Activated CD8-positive, alpha-beta T cell treated with anti-CD3 and anti-CD28 coated beads for 36 hours (primary cell): ENCODE data around the gene RNF151. TPM values are rescaled to one million over a fixed set of nuclear protein-coding genes. Genes with fewer than 3 reads are reported as not detected.

Experiments
- ATAC-seq: fragments of 200-7000 bp; cut with Tn5 transposase; one replicate; pipeline ENCODE4 v1.10.0; 2021; ENCODE audit warnings: mild to moderate bottlenecking, moderate library complexity
- CTCF ChIA-PET: fragments of 350-600 bp; sonication (Branson Sonifier 250); formaldehyde crosslinking; loops from one replicate; lab custom pipeline; 2021; ENCODE audit warnings: antibody characterized with exemption; lab: Charles Lee
- POLR2A ChIA-PET: fragments of 350-600 bp; sonication (Branson Sonifier 250); formaldehyde crosslinking; loops from one replicate; lab custom pipeline; 2021; ENCODE audit warnings: antibody characterized with exemption; lab: Charles Lee
- DNase-seq: peaks from one replicate; pipeline ENCODE4 v3.0.0-alpha.2; 2020
- H3K27ac Mint-ChIP-seq: one replicate; pipeline ENCODE4 v1.8.0; 2021; ENCODE audit warnings: mild to moderate bottlenecking, mixed read lengths
- H3K27me3 Mint-ChIP-seq: one replicate; pipeline ENCODE4 v1.8.0; 2021; ENCODE audit warnings: mixed read lengths
- H3K36me3 Mint-ChIP-seq: one replicate; pipeline ENCODE4 v1.8.0; 2021; ENCODE audit warnings: low read depth, mixed read lengths
- H3K4me1 Mint-ChIP-seq: one replicate; pipeline ENCODE4 v1.8.0; 2021; ENCODE audit warnings: low read depth, mixed read lengths
- H3K4me3 Mint-ChIP-seq: one replicate; pipeline ENCODE4 v1.8.0; 2021; ENCODE audit warnings: mild to moderate bottlenecking, moderate library complexity, mixed read lengths
- H3K9me3 Mint-ChIP-seq: one replicate; pipeline ENCODE4 v1.8.0; 2021; ENCODE audit warnings: mixed read lengths
- CTCF ChIP-seq: fragments of 200-600 bp; IDR thresholded peaks from one replicate; pipeline ENCODE4 v1.8.0; 2022; ENCODE audit warnings: antibody characterized with exemption, mild to moderate bottlenecking
- intact Hi-C: fragments of 100-400 bp; cut with micrococcal nuclease; formaldehyde crosslinking; loops from one replicate; pipeline ENCODE4 v1.10.0; 2022
- total RNA-seq, 2 experiments: library from RNA; stranded (reverse); gene quantifications; one replicate each; pipeline ENCODE4 v1.2.3, GENCODE V29; 2021

Gene RNF151
- total RNA-seq, 2 experiments from 2014 or later, result not detected

GRCh38 chr16:1978476-1979120 lies 11.9 kb downstream of the RNF151 start:
- no peak for DNase-seq
- intact Hi-C loops, result no loop called here
- Mint-ChIP-seq H3K27me3 (peaks cover 29% of the 10 kb centered on the region), H3K36me3 (peaks cover 34% of the 10 kb centered on the region), H3K27ac (no peak overlapping the region), H3K4me3 (no peak overlapping the region), H3K9me3 (no peaks in the 10 kb centered on the region), H3K4me1 (peaks cover 15% of the 10 kb centered on the region)
- ChIA-PET CTCF (no interaction called here), POLR2A (interaction anchor here (0.7 to 29.2 kb wide), 4 partner anchors 9 to 17 kb away, joined by 3 to 505 read pairs (median 12); partner anchors contain the start of genes NDUFB10, RNF151, RPS2 and TBL3)
- no peak for ATAC-seq
- TF ChIP-seq CTCF, result no peak

GRCh38 chr16:1979271-1980029 lies 12.8 kb downstream of the RNF151 start:
- Mint-ChIP-seq H3K4me3 (no peak overlapping the region), H3K9me3 (no peaks in the 10 kb centered on the region), H3K27me3 (peaks cover 29% of the 10 kb centered on the region), H3K27ac (no peak overlapping the region), H3K36me3 (peaks cover 28% of the 10 kb centered on the region), H3K4me1 (peaks cover 13% of the 10 kb centered on the region)
- intact Hi-C loops, result no loop called here
- ChIA-PET CTCF (no interaction called here), POLR2A (interaction anchor here (2.4 to 29.2 kb wide), 4 partner anchors 11 to 175 kb away, joined by 8 to 505 read pairs (median 14); partner anchors contain the start of genes NDUFB10, RNF151, RPS2 and SYNGR3)
- DNase-seq, result peak; percentile 52
- no peak for ATAC-seq
- no peak for TF ChIP-seq CTCF

GRCh38 chr16:1980030-1980769 lies 13.5 kb downstream of the RNF151 start:
- intact Hi-C loops, result no loop called here
- DNase-seq, result peak; percentile 31
- peaks cover 18% of the 10 kb centered on the region for H3K4me1 Mint-ChIP-seq
- H3K27ac Mint-ChIP-seq, result no peak overlapping the region
- no peak overlapping the region for H3K4me3 Mint-ChIP-seq
- POLR2A ChIA-PET, result interaction anchor here (1.1 to 29.2 kb wide), 6 partner anchors 10 to 175 kb away, joined by 3 to 505 read pairs (median 11); partner anchors contain the start of genes FAHD1, HAGH, NDUFB10 and RNF151
- H3K36me3 Mint-ChIP-seq, result peaks cover 22% of the 10 kb centered on the region
- no peak for ATAC-seq
- CTCF ChIA-PET, result interaction anchor here (1.0 kb wide), 1 partner anchor 24 kb away, joined by 3 read pairs; no protein-coding TSS in a partner anchor
- H3K9me3 Mint-ChIP-seq, result no peaks in the 10 kb centered on the region
- H3K27me3 Mint-ChIP-seq, result peaks cover 29% of the 10 kb centered on the region
- TF ChIP-seq CTCF, result no peak

- intact Hi-C loops, result no loop called here
- no peaks in the 10 kb centered on the region for H3K9me3 Mint-ChIP-seq
- CTCF ChIA-PET, result interaction anchor here (1.0 kb wide), 1 partner anchor 23 kb away, joined by 3 read pairs; no protein-coding TSS in a partner anchor
Measured at GRCh38 chr16:1980770-1981087, 14.1 kb downstream of the RNF151 start.

More at GRCh38 chr16:1980770-1981087, 14.1 kb downstream of the RNF151 start:
- ATAC-seq (no peak), DNase-seq (no peak)
- peaks cover 20% of the 10 kb centered on the region for H3K4me1 Mint-ChIP-seq
- TF ChIP-seq CTCF, result no peak
- no peak overlapping the region for H3K27ac Mint-ChIP-seq
- H3K36me3 Mint-ChIP-seq, result peaks cover 23% of the 10 kb centered on the region
- peaks cover 29% of the 10 kb centered on the region for H3K27me3 Mint-ChIP-seq
- POLR2A ChIA-PET, result interaction anchor here (0.6 to 29.2 kb wide), 8 partner anchors 10 to 272 kb away, joined by 3 to 505 read pairs (median 8); partner anchors contain the start of genes FAHD1, HAGH, NDUFB10 and RNF151
- H3K4me3 Mint-ChIP-seq, result no peak overlapping the region
